Pancreas (tissue), 10 donors: Measurements from ENCODE around the gene FGFBP1. TPM values are rescaled to one million over a fixed set of nuclear protein-coding genes. Genes with fewer than 3 reads are reported as not detected.

Source experiments
- ATAC-seq, 4 donors: fragments of 200-7000 bp; cut with Tn5 transposase; one replicate each; pipeline versions ENCODE4 v1.8.0 to v1.9.1; 2020; ENCODE audit warnings: mild to moderate bottlenecking in 4 of 4, moderate library complexity in 4 of 4
- DNase-seq, 6 donors: peaks; one replicate each; pipeline ENCODE4 v3.0.0-alpha.2; 2020
- FAIRE-seq: peaks from 2 replicates; lab custom pipeline; 2012; peaks lifted over from hg19 to GRCh38; lab: Jason Lieb, UNC
- H3K27ac ChIP-seq, 4 donors: fragments of 200-600 bp; sonication (generic); 1 replicate in 3 of 4; 2 replicates in 1 of 4; pipeline versions ENCODE4 v1.5.0 to v1.8.0; 2020
- H3K27me3 ChIP-seq, 4 donors: fragments of 200-600 bp; one replicate each; pipeline ENCODE4 v1.8.0; 2021
- H3K36me3 ChIP-seq, 3 donors: fragments of 200-600 bp; sonication (generic) in 1 of 3; one replicate each; pipeline versions ENCODE4 v1.5.0 to v1.8.0; 2020 to 2021
- H3K4me1 ChIP-seq, 3 donors: fragments of 200-600 bp; one replicate each; pipeline ENCODE4 v1.8.0; 2021
- H3K4me3 ChIP-seq, 4 donors: fragments of 200-600 bp; sonication (generic) in 2 of 4; one replicate each; pipeline versions ENCODE4 v1.5.0 to v1.8.0; 2020 to 2021
- H3K9me3 ChIP-seq, 4 donors: fragments of 200-600 bp; one replicate each; pipeline ENCODE4 v1.8.0; 2021
- WGBS, 2 donors: extraction: QIAGEN DNeasy Blood & Tissue Kit; methylation state at CpG; one replicate each; pipeline ENCODE4 v1.1.7; 2013; 5-methylcytosine and 5-hydroxymethylcytosine counted together
- intact Hi-C, 3 donors: fragments of 100-400 bp; cut with DNase I; formaldehyde crosslinking; loops; one replicate each; pipeline versions ENCODE4 v1.11.1 to v1.14.2; 2022
- polyA plus RNA-seq, 2 donors: library from polyadenylated mRNA; stranded (reverse); fragments of 200-250 nt; gene quantifications; one replicate each; pipeline ENCODE4 v1.2.3, GENCODE V29; 2013
- total RNA-seq, 6 donors: library from RNA; stranded (reverse); fragmentation: NEBNext Ultra II Directional in 4 of 6; extraction: Animal tissue kit (Norgen Biotek cat#: 25700) in 4 of 6; gene quantifications; one replicate each; pipeline versions ENCODE4 v1.2.1 to v1.2.4, GENCODE V29; 2021 to 2023
- TF ChIP-seq, protein P1 (sequence below), 4 donors: fragments of 200-600 bp; sonication (generic) in 3 of 4; IDR thresholded peaks; one replicate each; pipeline versions ENCODE4 v1.5.0 to v1.8.0; 2021; ENCODE audit warnings: antibody characterized with exemption in 4 of 4
- donor health status: healthy with polysubstance abuse.
- donor health status: DM: no; HTN: no; CAD: no; lungs with moderate emphysema.
- donor health status: DM: no; HTN: no; CAD: no.
- donor health status: control.
- donor health status: control.
- donor health status: Bipolar disorder and iron deficiency.
- donor health status: DM: yes; HTN: yes; CAD: no.
- donor health status: DM: no; HTN: no; CAD: no.
- donor health status: DM: no; HTN: no; CAD: no.
- donor health status: DM: yes; HTN: yes; CAD: no.

The FGFBP1 gene
- total and polyA plus RNA-seq, 8 donors, result 0.09 to 0.26 (median 0.12) TPM; not detected in 3

DNA sequence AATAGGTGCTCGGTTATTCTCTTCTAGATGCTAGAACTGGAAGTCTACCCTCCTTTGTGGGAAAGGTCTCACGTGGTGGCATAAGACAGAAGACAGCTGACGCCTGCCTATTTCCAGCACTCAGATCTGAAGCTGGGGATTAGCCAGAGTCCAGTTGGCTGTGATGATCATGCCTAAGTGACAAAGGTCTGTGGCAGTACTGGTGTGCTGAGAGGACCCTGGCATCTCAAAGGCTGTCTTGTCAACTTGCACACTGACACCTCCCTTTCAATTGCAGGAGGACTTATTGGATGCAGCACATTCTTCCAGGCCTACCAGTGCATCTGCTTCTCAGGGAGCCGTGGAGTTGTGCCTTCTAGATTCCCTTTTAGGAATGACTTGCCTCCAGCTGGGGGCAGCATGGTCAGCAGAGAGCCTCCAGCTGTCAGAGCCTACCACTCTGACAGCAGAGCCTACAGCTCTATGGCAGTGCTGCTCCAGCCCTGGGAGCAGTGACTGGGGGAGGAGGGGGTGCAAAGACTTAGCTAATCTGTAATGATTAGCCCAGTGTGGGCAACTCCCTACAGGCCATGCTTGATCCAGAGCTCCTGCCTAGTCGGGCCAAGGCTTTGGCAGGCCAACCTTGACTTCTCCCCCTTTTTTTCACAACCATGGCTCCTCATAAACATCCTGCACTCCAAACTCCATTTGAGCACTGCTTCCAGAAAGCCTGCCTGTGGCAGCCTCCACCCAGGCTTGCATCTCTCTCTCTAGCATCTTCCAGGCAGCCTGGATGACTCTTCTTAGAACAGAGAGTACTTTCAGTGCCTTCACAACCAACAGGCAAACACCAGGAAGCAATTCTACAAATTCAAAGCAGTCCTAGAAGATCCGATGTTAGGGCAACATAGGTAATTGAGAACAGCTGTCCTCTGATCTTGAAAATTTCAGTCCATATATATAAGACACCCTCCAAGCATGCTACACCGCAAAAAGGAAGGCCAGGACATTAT, 38.2 kb upstream of the FGFBP1 start:
- no peaks in the 10 kb centered on the region for H3K27me3 ChIP-seq
- H3K4me3 ChIP-seq, result no peak overlapping the region
- H3K9me3 ChIP-seq, result no peaks in the 10 kb centered on the region
- H3K27ac ChIP-seq, result no peak overlapping the region
- intact Hi-C loops, result no loop called here
- no peaks in the 10 kb centered on the region for H3K4me1 ChIP-seq
- H3K36me3 ChIP-seq, result no peaks in the 10 kb centered on the region
- WGBS, 2 donors, result 64 to 69% methylated on average over 7 of the region's 7 CpGs
- peak in 1 of 4 donors; percentile 18 for ATAC-seq
- no peak for DNase-seq
- no peak for FAIRE-seq
- TF ChIP-seq, protein P1, sequence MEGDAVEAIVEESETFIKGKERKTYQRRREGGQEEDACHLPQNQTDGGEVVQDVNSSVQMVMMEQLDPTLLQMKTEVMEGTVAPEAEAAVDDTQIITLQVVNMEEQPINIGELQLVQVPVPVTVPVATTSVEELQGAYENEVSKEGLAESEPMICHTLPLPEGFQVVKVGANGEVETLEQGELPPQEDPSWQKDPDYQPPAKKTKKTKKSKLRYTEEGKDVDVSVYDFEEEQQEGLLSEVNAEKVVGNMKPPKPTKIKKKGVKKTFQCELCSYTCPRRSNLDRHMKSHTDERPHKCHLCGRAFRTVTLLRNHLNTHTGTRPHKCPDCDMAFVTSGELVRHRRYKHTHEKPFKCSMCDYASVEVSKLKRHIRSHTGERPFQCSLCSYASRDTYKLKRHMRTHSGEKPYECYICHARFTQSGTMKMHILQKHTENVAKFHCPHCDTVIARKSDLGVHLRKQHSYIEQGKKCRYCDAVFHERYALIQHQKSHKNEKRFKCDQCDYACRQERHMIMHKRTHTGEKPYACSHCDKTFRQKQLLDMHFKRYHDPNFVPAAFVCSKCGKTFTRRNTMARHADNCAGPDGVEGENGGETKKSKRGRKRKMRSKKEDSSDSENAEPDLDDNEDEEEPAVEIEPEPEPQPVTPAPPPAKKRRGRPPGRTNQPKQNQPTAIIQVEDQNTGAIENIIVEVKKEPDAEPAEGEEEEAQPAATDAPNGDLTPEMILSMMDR (IDR thresholded peaks at IDR 0.05), result no peak

DNA sequence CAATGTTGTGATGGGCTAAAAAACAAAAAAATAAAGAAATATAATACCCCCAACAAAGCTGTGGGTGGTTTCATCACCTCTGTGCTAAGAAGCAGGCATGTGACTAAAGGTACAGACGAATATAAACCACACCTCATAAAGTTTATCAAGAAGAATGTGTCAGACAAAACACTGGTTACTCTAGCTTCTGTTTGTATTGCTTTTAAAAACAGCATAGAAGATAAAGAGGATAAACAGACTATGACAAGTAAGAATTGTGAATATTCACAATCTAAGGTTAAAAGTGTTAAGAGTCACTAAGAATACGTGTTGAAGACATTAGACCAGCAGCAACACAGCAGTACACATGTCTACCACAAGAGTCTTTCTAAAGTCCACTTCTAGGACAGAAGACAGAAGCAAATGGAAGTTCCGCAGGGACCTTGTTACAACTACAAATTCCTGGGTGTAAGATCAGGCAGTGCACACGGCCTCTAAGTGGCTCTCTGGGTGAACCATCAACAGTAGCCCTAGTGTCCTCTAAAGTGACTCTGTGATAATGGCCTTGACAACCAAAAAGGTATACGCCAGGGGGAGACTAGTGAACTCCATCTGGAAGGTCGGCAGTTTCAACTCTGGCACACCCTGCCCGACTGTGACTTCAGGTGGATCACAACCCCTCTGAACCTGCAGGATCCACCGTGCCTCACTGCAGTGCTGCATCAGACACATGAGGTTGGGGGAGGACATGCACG, 32.7 kb upstream of the FGFBP1 start:
- no peak for ATAC-seq
- peaks cover 0 to 5% (median 0%) of the 10 kb centered on the region in 3 donors for H3K36me3 ChIP-seq
- DNase-seq, result no peak
- no peaks in the 10 kb centered on the region for H3K27me3 ChIP-seq
- no peak overlapping the region for H3K27ac ChIP-seq
- intact Hi-C loops, result no loop called here
- H3K9me3 ChIP-seq, result no peaks in the 10 kb centered on the region
- FAIRE-seq, result no peak
- H3K4me3 ChIP-seq, result no peak overlapping the region
- H3K4me1 ChIP-seq, result no peaks in the 10 kb centered on the region
- 67 to 74% methylated on average over 9 of the region's 9 CpGs for WGBS, 2 donors
- TF ChIP-seq, protein P1 (IDR thresholded peaks at IDR 0.05), result no peak

DNA sequence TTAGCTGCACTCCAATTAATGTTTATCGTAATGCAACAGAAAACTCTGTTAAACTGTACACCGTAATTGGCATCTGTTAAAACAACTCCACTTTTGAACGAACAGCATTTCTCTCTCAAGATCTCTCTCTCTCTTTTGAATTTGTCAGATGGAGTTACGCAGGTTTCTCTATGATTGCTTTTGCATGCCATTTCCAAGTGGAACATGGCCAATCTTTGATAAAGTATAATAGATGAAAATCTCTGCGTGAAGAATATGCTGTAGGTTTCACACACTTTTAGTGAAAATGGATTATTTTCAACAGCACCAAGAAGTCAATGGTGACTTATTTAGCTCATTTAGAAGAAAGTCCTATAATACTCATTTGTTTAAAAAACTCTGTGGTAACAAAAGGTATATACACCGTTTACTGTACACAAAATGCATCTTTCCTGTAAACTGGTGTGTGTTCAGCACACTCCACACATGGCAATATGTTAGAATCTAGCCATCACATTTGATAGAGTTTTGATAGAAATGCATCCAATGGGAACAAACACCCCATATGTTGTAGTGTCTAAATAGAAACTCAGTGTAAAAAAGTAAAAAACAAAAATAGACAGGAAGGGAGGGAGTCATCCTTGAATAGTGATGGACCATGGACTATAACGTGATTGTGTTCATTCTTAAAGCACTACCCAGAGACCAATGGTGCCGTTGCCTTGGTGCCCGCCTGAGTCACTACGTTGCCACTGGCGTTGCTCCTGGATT, 30.2 kb upstream of the FGFBP1 start:
- Histone ChIP-seq H3K4me3 (no peak overlapping the region), H3K36me3 (peaks cover 0 to 5% (median 0%) of the 10 kb centered on the region in 3 donors), H3K27me3 (no peaks in the 10 kb centered on the region), H3K4me1 (no peaks in the 10 kb centered on the region), H3K27ac (no peak overlapping the region), H3K9me3 (no peaks in the 10 kb centered on the region)
- 69 to 80% methylated on average over 11 of the region's 11 CpGs for WGBS, 2 donors
- FAIRE-seq (no peak), ATAC-seq (no peak), DNase-seq (no peak)
- TF ChIP-seq, protein P1 (IDR thresholded peaks at IDR 0.05), result no peak
- intact Hi-C loops, result no loop called here

DNA sequence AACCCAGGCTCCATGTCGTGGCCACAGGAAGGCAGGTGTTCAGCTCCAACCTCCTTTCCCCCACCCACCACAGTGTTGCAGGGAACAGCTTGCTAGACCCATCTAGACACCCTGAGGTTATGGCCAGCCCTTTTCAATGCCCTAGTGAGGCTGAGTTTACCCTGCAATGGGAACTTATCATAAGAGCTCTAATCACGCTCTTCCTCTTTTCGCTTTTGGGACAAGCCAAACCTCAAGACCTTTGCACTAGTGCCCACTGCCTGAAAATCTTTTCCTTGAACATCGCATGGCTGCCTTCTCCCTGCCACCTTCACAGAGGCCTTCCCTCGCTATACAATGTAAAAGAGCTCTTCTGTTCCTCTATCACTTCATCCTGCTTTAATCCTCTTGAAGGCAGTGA, 26.8 kb upstream of the FGFBP1 start:
- intact Hi-C loops, result no loop called here
- FAIRE-seq, result no peak
- H3K27ac ChIP-seq, result no peak overlapping the region
- no peak for ATAC-seq
- H3K36me3 ChIP-seq, result peaks cover 0 to 5% (median 0%) of the 10 kb centered on the region in 3 donors
- H3K4me3 ChIP-seq, result no peak overlapping the region
- no peaks in the 10 kb centered on the region for H3K4me1 ChIP-seq
- TF ChIP-seq, protein P1 (IDR thresholded peaks at IDR 0.05), result no peak
- no peaks in the 10 kb centered on the region for H3K9me3 ChIP-seq
- H3K27me3 ChIP-seq, result no peaks in the 10 kb centered on the region
- 72 to 77% methylated on average over 5 of the region's 5 CpGs for WGBS, 2 donors
- DNase-seq, result no peak
